M059J (cell line): Measurements from ENCODE around the gene PROX2. TPM values are rescaled to one million over a fixed set of nuclear protein-coding genes. Genes with fewer than 3 reads are reported as not detected.

Source experiments
- DNase-seq: peaks from one replicate; pipeline ENCODE4 v3.0.0-alpha.2; 2012; ENCODE audit warnings: low read depth
- total RNA-seq: library from RNA; depleted of rRNA; stranded (reverse); fragments of >200 nt; shearing (Covaris generic); gene quantifications from 2 replicates; pipeline ENCODE4 v1.2.3, GENCODE V29; 2014; rRNA removed

The PROX2 gene
- total RNA-seq, 1 experiment from 2014 or later = not detected

- DNase-seq = no peak
Observed at GRCh38 chr14:74843653-74844052, 32.3 kb downstream of the PROX2 start.

GRCh38 chr14:74841230-74842207 lies 34.4 kb downstream of the PROX2 start:
- DNase-seq = no peak

GRCh38 chr14:74840603-74841030 lies 35.3 kb downstream of the PROX2 start:
- DNase-seq = no peak

- no peak for DNase-seq
Observed at GRCh38 chr14:74838166-74838565, 37.8 kb downstream of the PROX2 start.

- no peak for DNase-seq
Observed at GRCh38 chr14:74836251-74836960, 39.5 kb downstream of the PROX2 start.

GRCh38 chr14:74835645-74836250 lies 40.2 kb downstream of the PROX2 start:
- DNase-seq = no peak

GRCh38 chr14:74834692-74835392 lies 41.1 kb downstream of the PROX2 start:
- peak; percentile 50 for DNase-seq

GRCh38 chr14:74832849-74833248 lies 43.1 kb downstream of the PROX2 start:
- no peak for DNase-seq

- no peak for DNase-seq
Observed at GRCh38 chr14:74829251-74829650, 46.7 kb downstream of the PROX2 start.

GRCh38 chr14:74826574-74826973 lies 49.4 kb downstream of the PROX2 start:
- no peak for DNase-seq

Other genes starting within 250 kb of the PROX2 start
- 20.3 and 25.8 TPM in 2 replicates for gene AREL1, start 163.1 kb downstream of the PROX2 start, total RNA-seq
- gene FCF1, start 163.0 kb downstream of the PROX2 start, total RNA-seq = 62.2 and 67.1 TPM in 2 replicates
- 11.3 and 13.2 TPM in 2 replicates for gene YLPM1, start 112.8 kb downstream of the PROX2 start, total RNA-seq
- 28.5 and 36.1 TPM in 2 replicates for gene DLST, start 5.8 kb upstream of the PROX2 start, total RNA-seq
- not detected in 2 replicates for gene RPS6KL1, start 47.1 kb upstream of the PROX2 start, total RNA-seq
- gene PGF, start 79.5 kb upstream of the PROX2 start, total RNA-seq = 9.3 and 11.7 TPM in 2 replicates
- gene EIF2B2, start 126.8 kb upstream of the PROX2 start, total RNA-seq = 66.1 and 67.4 TPM in 2 replicates
- gene MLH3, start 175.3 kb upstream of the PROX2 start, total RNA-seq = 5.0 and 12.4 TPM in 2 replicates
- 41.3 and 66.9 TPM in 2 replicates for gene ACYP1, start 187.9 kb upstream of the PROX2 start, total RNA-seq
- 1.3 and 9.8 TPM in 2 replicates for gene ZC2HC1C, start 193.5 kb upstream of the PROX2 start, total RNA-seq